ENCODE data around the gene WDR4.
"Not testable (repeated sequence)": the region's sequence is repeated elsewhere in the genome, so short reads cannot be mapped to it uniquely, and the experiment has no call there.

The WDR4 gene

GRCh38 chr21:42845296-42845965, 33.9 kb downstream of the WDR4 start:
- TF ChIP-seq PATZ1 (CRISPR knock-in tag; IDR thresholded peaks at IDR 0.05; ENCODE audit: borderline replicate concordance), result no peak
- no peak for TF ChIP-seq ZNF8 (CRISPR knock-in tag; IDR thresholded peaks at IDR 0.05)
- TF ChIP-seq SNAI2 (CRISPR knock-in tag; IDR thresholded peaks at IDR 0.05), result no peak
- no peak for ATAC-seq

GRCh38 chr21:42844411-42845113, 34.8 kb downstream of the WDR4 start:
- TF ChIP-seq ESRRG (CRISPR knock-in tag; IDR thresholded peaks at IDR 0.05), result no peak
- no peak for TF ChIP-seq ZC3H10 (CRISPR knock-in tag; IDR thresholded peaks at IDR 0.05)
- no peak for TF ChIP-seq ZNF565 (CRISPR knock-in tag; conservative IDR thresholded peaks at IDR 0.05; ENCODE audit: low read depth)
- TF ChIP-seq PATZ1 (CRISPR knock-in tag; IDR thresholded peaks at IDR 0.05; ENCODE audit: borderline replicate concordance), result no peak
- TF ChIP-seq CSDC2 (CRISPR knock-in tag; IDR thresholded peaks at IDR 0.05), result no peak
- TF ChIP-seq BACH2 (CRISPR knock-in tag; IDR thresholded peaks at IDR 0.05; ENCODE audit: borderline replicate concordance), result no peak
- TF ChIP-seq ZNF70 (CRISPR knock-in tag; IDR thresholded peaks at IDR 0.05), result no peak
- TF ChIP-seq TSHZ2 (CRISPR knock-in tag; IDR thresholded peaks at IDR 0.05), result no peak
- no peak for TF ChIP-seq GLIS3 (CRISPR knock-in tag; IDR thresholded peaks at IDR 0.05)
- TF ChIP-seq ARNTL (CRISPR knock-in tag; IDR thresholded peaks at IDR 0.05; ENCODE audit: borderline replicate concordance, low read depth), result no peak
- no peak for ATAC-seq

GRCh38 chr21:42843056-42843455, 36.3 kb downstream of the WDR4 start:
- TF ChIP-seq POU6F1 (CRISPR knock-in tag; IDR thresholded peaks at IDR 0.05; ENCODE audit: borderline replicate concordance, low read depth) (no peak), PPARA (CRISPR knock-in tag; IDR thresholded peaks at IDR 0.05; ENCODE audit: borderline replicate concordance) (no peak), ARNTL (CRISPR knock-in tag; IDR thresholded peaks at IDR 0.05; ENCODE audit: borderline replicate concordance, low read depth) (no peak), ZNF565 (CRISPR knock-in tag; conservative IDR thresholded peaks at IDR 0.05; ENCODE audit: low read depth) (no peak), SNAI2 (CRISPR knock-in tag; IDR thresholded peaks at IDR 0.05) (no peak), ESRRG (CRISPR knock-in tag; IDR thresholded peaks at IDR 0.05) (no peak), TSHZ2 (CRISPR knock-in tag; IDR thresholded peaks at IDR 0.05) (no peak), OSR1 (CRISPR knock-in tag; IDR thresholded peaks at IDR 0.05) (no peak), CSRNP3 (CRISPR knock-in tag; IDR thresholded peaks at IDR 0.05) (no peak), ZFP3 (CRISPR knock-in tag; IDR thresholded peaks at IDR 0.05) (no peak), CSDC2 (CRISPR knock-in tag; IDR thresholded peaks at IDR 0.05) (no peak)
- no peak for ATAC-seq

GRCh38 chr21:42841916-42842655, 37.3 kb downstream of the WDR4 start:
- ATAC-seq, result not testable (repeated sequence)

Measured in SK-N-SH treated with all-trans-retinoic acid at 6 μM for 48 hours (cell line).